GM18526 (cell line): Measurements from ENCODE around the gene SHB.

ENCODE experiments used
- POLR2A ChIP-seq: IDR thresholded peaks from 3 replicates; pipeline ENCODE4 v1.6.1; 2011; ENCODE audit not compliant: insufficient read length; ENCODE audit errors: extremely low read depth

Gene SHB

GRCh38 chr9:38026840-38027527, 42.0 kb downstream of the SHB start:
- TF ChIP-seq POLR2A = no peak

- no peak for TF ChIP-seq POLR2A
Measured at GRCh38 chr9:38026021-38026809, 42.8 kb downstream of the SHB start.

- no peak for TF ChIP-seq POLR2A
Measured at GRCh38 chr9:38025166-38025565, 43.9 kb downstream of the SHB start.

- TF ChIP-seq POLR2A = no peak
Measured at GRCh38 chr9:38024036-38024681, 44.9 kb downstream of the SHB start.

GRCh38 chr9:38023661-38024035, 45.4 kb downstream of the SHB start:
- TF ChIP-seq POLR2A = no peak

GRCh38 chr9:38022995-38023394, 46.0 kb downstream of the SHB start:
- no peak for TF ChIP-seq POLR2A

GRCh38 chr9:38022203-38022895, 46.7 kb downstream of the SHB start:
- no peak for TF ChIP-seq POLR2A

- no peak for TF ChIP-seq POLR2A
Measured at GRCh38 chr9:38020151-38021076, 48.6 kb downstream of the SHB start.

- no peak for TF ChIP-seq POLR2A
Measured at GRCh38 chr9:38019731-38020130, 49.3 kb downstream of the SHB start.

GRCh38 chr9:38018958-38019602, 49.9 kb downstream of the SHB start:
- TF ChIP-seq POLR2A = no peak

- TF ChIP-seq POLR2A = no peak
Measured at GRCh38 chr9:38018241-38018957, 50.6 kb downstream of the SHB start.

GRCh38 chr9:38017885-38018186, 51.2 kb downstream of the SHB start:
- TF ChIP-seq POLR2A = no peak

GRCh38 chr9:38017149-38017884, 51.7 kb downstream of the SHB start:
- no peak for TF ChIP-seq POLR2A

- TF ChIP-seq POLR2A = no peak
Measured at GRCh38 chr9:38016375-38017135, 52.5 kb downstream of the SHB start.
